Suprapubic skin (tissue), 4 donors: ENCODE results near the gene RIMKLA.

Source experiments
- CTCF ChIP-seq, 2 donors: fragments of 200-600 bp in 1 of 2; fragments of 450-650 bp in 1 of 2; sonication (generic) in 1 of 2; IDR thresholded peaks; one replicate each; pipeline ENCODE4 v1.5.1; 2016 to 2019; ENCODE audit warnings: antibody characterized with exemption in 2 of 2, mild to moderate bottlenecking in 1 of 2, moderate library complexity in 1 of 2
- POLR2A ChIP-seq, 2 donors: fragments of 450-650 bp; IDR thresholded peaks; one replicate each; pipeline ENCODE4 v1.6.1; 2017; ENCODE audit warnings: antibody characterized with exemption in 2 of 2, mild to moderate bottlenecking in 2 of 2, moderate library complexity in 2 of 2
- POLR2AphosphoS5 ChIP-seq, 3 donors: sonication (generic); formaldehyde crosslinking; IDR thresholded peaks; one replicate each; pipeline ENCODE4 v1.6.1; 2017; ENCODE audit warnings: antibody characterized with exemption in 3 of 3

GRCh38 chr1:42385283-42385682 lies 4.7 kb downstream of the RIMKLA start:
- TF ChIP-seq CTCF (IDR thresholded peaks at IDR 0.05) (no peak), POLR2AphosphoS5 (IDR thresholded peaks at IDR 0.05) (no peak), POLR2A (IDR thresholded peaks at IDR 0.05) (no peak)
